ENCODE results near the gene LIMS1. TPM values are rescaled to one million over a fixed set of nuclear protein-coding genes. Genes with fewer than 3 reads are reported as not detected.
"Not testable (repeated sequence)": the region's sequence is repeated elsewhere in the genome, so short reads cannot be mapped to it uniquely, and the experiment has no call there.

LIMS1 gene
- total RNA-seq, 6 donors from 2014 or later = 51.3 to 148 (median 87.7) TPM

DNA sequence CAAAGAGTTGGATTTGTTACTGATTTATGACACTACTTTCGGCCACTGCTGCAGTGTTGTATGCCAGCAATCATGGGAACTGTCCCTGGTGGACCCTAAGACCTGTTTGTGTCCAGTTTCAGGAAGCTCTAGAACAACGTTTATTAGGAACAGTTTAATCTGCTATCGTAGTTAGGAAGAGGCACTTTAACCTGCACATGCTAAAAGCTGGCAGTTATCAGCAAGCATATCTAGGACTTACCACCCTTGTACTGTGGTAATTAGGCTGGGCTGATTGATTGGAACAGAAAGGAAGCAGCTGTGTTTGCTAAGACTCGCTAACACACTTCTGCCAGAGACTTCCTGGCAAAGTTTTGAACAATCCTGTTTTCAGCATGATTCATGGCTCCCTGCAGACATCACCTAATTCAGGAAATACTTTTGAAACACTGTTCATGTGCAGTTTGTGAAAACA lies 144.0 kb downstream of the LIMS1 start:
- TF ChIP-seq POLR2AphosphoS5 (IDR thresholded peaks at IDR 0.05) = peak in 1 of 2 donors; percentile 53
- H3K4me1 ChIP-seq = peaks cover 0 to 14% (median 9%) of the 10 kb centered on the region in 4 donors

DNA sequence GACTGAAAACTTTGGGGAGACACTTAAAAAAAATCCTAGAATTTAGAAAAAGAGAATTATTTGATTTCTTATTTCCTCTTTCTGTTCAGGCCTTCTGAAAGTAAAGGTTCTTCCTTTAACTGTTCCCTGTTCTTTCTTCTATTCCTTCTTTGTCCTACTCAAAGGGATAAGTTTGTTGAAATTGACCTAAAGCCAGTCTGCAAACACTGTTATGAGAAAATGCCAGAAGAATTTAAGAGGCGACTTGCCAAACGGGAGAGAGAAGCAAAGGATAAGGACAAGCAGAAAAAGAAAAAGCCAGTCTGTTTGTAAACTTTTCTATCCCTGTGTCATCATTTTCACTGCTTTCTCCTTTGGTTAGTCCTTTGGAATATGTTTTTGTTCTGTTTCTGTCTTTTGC lies 146.5 kb downstream of the LIMS1 start:
- 39 to 76% methylated on average over 2 of the region's 2 CpGs for whole genome bisulfite sequencing, 2 donors

More for the DNA sequence above, 144.0 kb downstream of the LIMS1 start:
- 18 to 20% methylated on average over 4 of the region's 4 CpGs for WGBS, 2 donors
- ATAC-seq (ENCODE audit: low FRiP score in 2 of 2) = peak; percentile 77 to 82
- not testable (repeated sequence) for DNase-seq, H3K9me3 ChIP-seq, H3K27me3 ChIP-seq, H3K4me3 ChIP-seq
- peaks cover 0 to 37% (median 10%) of the 10 kb centered on the region in 4 donors for H3K36me3 ChIP-seq
- H3K27ac ChIP-seq = peak overlapping the region in 2 of 4 donors; percentile 10 to 21

DNA sequence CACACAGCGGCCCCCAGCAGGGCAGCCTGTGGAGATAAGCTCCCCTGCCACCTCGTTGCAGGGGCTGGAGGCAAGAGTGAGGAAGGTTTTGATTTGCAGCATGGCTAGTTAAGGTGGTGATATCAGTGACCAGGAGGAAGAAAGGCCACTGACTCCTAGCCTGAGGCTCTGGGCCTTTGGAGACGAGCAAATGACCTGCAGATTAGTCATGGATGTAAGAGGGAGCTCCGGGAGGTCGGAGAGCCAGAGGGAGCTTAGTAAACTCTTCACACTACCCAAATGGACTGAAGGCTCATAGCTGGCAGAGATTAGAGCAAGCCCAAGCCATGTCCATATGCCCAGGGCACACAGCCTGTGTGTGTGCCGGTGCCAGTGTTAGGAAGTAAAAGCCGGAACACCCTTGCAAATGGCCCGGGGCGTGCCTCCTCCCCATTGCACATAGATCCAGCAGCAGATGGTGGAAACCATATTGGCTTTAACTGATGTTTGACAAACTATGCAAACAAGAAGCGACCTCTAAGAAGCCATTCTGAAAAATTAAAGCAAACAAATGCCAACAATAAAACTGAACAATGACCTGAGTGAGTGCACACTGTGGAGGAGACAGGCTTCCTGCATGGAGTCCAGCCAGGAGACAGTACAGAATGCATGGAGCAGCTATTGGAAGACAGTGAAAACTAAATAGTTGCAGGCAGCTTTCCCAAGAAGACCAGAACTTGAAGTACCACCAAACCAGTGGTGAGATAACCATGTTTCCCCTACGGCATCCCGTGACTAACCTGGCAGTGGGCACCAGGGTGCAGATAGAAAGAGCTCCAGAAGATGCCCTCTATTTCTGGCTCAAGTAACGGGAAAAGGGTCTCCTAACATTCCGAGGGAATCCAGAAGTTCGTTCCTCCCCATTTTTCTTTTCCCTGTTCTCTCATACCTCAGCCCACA lies 154.8 kb downstream of the LIMS1 start:
- not testable (repeated sequence) for H3K27ac ChIP-seq; H3K9me3 ChIP-seq; DNase-seq; ATAC-seq (ENCODE audit: low FRiP score in 2 of 2); H3K27me3 ChIP-seq; H3K4me3 ChIP-seq; H3K4me1 ChIP-seq
- H3K36me3 ChIP-seq = peaks cover 0 to 20% (median 2%) of the 10 kb centered on the region in 4 donors
- 85 to 86% methylated on average over 6 to 9 of the region's 15 CpGs for WGBS, 2 donors

More for the DNA sequence above, 146.5 kb downstream of the LIMS1 start:
- H3K27ac ChIP-seq, DNase-seq, H3K27me3 ChIP-seq, H3K9me3 ChIP-seq, H3K4me3 ChIP-seq: not testable (repeated sequence)
- peaks cover 0 to 14% (median 9%) of the 10 kb centered on the region in 4 donors for H3K4me1 ChIP-seq
- peaks cover 0 to 41% (median 3%) of the 10 kb centered on the region in 4 donors for H3K36me3 ChIP-seq
- peak in 1 of 2 donors; percentile 41 for ATAC-seq (ENCODE audit: low FRiP score in 2 of 2)

DNA sequence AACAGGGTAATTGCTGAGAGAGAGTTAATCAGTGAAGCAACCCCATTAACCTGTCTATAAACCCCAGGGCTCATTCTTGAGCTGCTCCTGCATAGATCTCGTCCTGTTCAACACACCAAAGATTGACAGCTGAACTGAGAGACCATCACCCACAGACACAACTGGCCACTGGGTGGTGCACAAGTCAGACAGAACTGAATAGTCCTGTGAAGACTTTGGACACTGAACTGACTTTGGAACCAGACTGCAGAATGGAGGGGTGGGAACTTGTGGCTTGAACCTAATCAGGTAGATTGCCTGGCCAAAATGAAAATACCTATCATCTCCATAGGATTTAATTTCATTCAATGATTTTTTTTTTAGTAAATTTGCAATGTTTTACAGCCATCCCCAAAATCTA lies 155.7 kb downstream of the LIMS1 start:
- peaks cover 0 to 11% (median 2%) of the 10 kb centered on the region in 4 donors for H3K36me3 ChIP-seq
- no CpG with 5 or more reads among the region's 1 CpG for WGBS, 2 donors
- peak in 1 of 2 donors; percentile 59 for ATAC-seq (ENCODE audit: low FRiP score in 2 of 2)
- not testable (repeated sequence) for H3K9me3 ChIP-seq, H3K4me3 ChIP-seq, H3K27ac ChIP-seq, DNase-seq, H3K27me3 ChIP-seq, H3K4me1 ChIP-seq

DNA sequence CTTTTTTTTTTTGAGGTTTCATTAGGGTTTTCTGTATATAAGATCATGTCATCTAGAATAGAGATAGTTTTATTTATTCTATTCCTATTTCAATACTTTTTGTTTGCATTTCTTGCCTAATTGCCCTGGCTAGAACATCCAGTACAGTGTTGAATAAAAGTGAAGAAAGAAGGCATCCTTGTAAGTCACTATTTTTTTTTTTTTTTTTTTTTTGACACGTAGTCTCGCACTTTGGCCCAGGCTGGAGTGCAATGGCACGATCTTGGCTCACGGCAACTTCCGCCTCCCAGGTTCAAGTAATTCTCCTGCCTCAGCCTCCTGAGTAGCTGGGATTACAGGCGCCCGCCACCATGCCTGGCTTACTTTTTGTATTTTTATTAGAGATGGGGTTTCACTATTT lies 157.2 kb downstream of the LIMS1 start:
- 90 to 93% methylated on average over 7 of the region's 7 CpGs for WGBS, 2 donors
- Histone ChIP-seq H3K27ac (no peak overlapping the region), H3K36me3 (no peaks in the 10 kb centered on the region), H3K9me3 (no peaks in the 10 kb centered on the region), H3K4me3 (no peak overlapping the region), H3K4me1 (no peaks in the 10 kb centered on the region), H3K27me3 (no peaks in the 10 kb centered on the region)
- ATAC-seq (ENCODE audit: low FRiP score in 2 of 2) (no peak), DNase-seq (no peak)
- TF ChIP-seq, protein P1, sequence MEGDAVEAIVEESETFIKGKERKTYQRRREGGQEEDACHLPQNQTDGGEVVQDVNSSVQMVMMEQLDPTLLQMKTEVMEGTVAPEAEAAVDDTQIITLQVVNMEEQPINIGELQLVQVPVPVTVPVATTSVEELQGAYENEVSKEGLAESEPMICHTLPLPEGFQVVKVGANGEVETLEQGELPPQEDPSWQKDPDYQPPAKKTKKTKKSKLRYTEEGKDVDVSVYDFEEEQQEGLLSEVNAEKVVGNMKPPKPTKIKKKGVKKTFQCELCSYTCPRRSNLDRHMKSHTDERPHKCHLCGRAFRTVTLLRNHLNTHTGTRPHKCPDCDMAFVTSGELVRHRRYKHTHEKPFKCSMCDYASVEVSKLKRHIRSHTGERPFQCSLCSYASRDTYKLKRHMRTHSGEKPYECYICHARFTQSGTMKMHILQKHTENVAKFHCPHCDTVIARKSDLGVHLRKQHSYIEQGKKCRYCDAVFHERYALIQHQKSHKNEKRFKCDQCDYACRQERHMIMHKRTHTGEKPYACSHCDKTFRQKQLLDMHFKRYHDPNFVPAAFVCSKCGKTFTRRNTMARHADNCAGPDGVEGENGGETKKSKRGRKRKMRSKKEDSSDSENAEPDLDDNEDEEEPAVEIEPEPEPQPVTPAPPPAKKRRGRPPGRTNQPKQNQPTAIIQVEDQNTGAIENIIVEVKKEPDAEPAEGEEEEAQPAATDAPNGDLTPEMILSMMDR (IDR thresholded peaks at IDR 0.05) = no peak
- TF ChIP-seq POLR2AphosphoS5 (IDR thresholded peaks at IDR 0.05) = no peak
- no peak for TF ChIP-seq EP300 (IDR thresholded peaks at IDR 0.05)
- no peak for TF ChIP-seq POLR2A (IDR thresholded peaks at IDR 0.05)

DNA sequence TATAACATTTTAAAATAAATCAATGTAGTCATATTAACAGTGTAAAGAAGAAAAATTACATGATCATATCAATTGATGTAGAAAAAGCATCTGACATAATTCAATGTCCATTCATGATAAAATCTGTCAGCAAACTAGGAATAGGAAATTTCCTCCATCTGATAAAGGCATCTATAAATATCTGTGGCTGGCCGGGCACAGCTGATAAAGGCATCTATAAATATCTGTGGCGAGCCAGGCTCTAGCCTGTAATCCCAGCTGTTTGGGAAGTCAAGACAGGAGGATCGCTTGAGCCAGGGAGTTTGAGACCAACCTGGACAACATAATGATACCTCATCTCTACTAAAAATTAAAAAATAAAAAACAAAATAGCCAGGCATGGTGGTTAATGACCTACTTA lies 166.9 kb downstream of the LIMS1 start:
- 32 to 49% methylated on average over 3 of the region's 3 CpGs for WGBS, 2 donors
- Histone ChIP-seq H3K4me3 (no peak overlapping the region), H3K4me1 (no peaks in the 10 kb centered on the region), H3K36me3 (no peaks in the 10 kb centered on the region), H3K27me3 (no peaks in the 10 kb centered on the region), H3K9me3 (no peaks in the 10 kb centered on the region), H3K27ac (no peak overlapping the region)
- DNase-seq (no peak), ATAC-seq (ENCODE audit: low FRiP score in 2 of 2) (no peak)
- no peak for TF ChIP-seq EP300 (IDR thresholded peaks at IDR 0.05)
- TF ChIP-seq POLR2A (IDR thresholded peaks at IDR 0.05) = no peak
- TF ChIP-seq, protein P1 (IDR thresholded peaks at IDR 0.05) = no peak
- TF ChIP-seq POLR2AphosphoS5 (IDR thresholded peaks at IDR 0.05) = no peak
